IgD-negative memory B cell (primary cell): ENCODE measurements around the gene PUSL1. TPM values are rescaled to one million over a fixed set of nuclear protein-coding genes. Genes with fewer than 3 reads are reported as not detected.

ENCODE experiments used
- H3K27ac Mint-ChIP-seq, 3 donors: one replicate each; pipeline ENCODE4 v1.8.0; 2020 to 2022; ENCODE audit warnings: mild to moderate bottlenecking in 3 of 3, mixed read lengths in 3 of 3, moderate library complexity in 1 of 3
- H3K27me3 Mint-ChIP-seq: one replicate; pipeline ENCODE4 v1.8.0; 2021; ENCODE audit warnings: mixed read lengths
- H3K36me3 Mint-ChIP-seq: one replicate; pipeline ENCODE4 v1.8.0; 2020; ENCODE audit warnings: mild to moderate bottlenecking, mixed read lengths
- H3K4me1 Mint-ChIP-seq, 3 donors: one replicate each; pipeline ENCODE4 v1.8.0; 2020 to 2022; ENCODE audit warnings: mixed read lengths in 3 of 3, mild to moderate bottlenecking in 1 of 3
- H3K4me3 Mint-ChIP-seq, 4 donors: one replicate each; pipeline ENCODE4 v1.8.0; 2020 to 2022; ENCODE audit warnings: mild to moderate bottlenecking in 4 of 4, mixed read lengths in 4 of 4, moderate library complexity in 3 of 4
- H3K9me3 Mint-ChIP-seq, 3 donors: one replicate each; pipeline ENCODE4 v1.8.0; 2020 to 2021; ENCODE audit warnings: mixed read lengths in 3 of 3, mild to moderate bottlenecking in 1 of 3
- polyA plus RNA-seq: library from polyadenylated mRNA; unstranded; fragments of 300-500 nt; fragmentation: Illumina TruSeq; gene quantifications from one replicate; pipeline ENCODE4 v1.2.3, GENCODE V29; 2021

PUSL1 gene, protein sequence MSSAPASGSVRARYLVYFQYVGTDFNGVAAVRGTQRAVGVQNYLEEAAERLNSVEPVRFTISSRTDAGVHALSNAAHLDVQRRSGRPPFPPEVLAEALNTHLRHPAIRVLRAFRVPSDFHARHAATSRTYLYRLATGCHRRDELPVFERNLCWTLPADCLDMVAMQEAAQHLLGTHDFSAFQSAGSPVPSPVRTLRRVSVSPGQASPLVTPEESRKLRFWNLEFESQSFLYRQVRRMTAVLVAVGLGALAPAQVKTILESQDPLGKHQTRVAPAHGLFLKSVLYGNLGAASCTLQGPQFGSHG
- polyA plus RNA-seq, result 21.0 TPM

DNA sequence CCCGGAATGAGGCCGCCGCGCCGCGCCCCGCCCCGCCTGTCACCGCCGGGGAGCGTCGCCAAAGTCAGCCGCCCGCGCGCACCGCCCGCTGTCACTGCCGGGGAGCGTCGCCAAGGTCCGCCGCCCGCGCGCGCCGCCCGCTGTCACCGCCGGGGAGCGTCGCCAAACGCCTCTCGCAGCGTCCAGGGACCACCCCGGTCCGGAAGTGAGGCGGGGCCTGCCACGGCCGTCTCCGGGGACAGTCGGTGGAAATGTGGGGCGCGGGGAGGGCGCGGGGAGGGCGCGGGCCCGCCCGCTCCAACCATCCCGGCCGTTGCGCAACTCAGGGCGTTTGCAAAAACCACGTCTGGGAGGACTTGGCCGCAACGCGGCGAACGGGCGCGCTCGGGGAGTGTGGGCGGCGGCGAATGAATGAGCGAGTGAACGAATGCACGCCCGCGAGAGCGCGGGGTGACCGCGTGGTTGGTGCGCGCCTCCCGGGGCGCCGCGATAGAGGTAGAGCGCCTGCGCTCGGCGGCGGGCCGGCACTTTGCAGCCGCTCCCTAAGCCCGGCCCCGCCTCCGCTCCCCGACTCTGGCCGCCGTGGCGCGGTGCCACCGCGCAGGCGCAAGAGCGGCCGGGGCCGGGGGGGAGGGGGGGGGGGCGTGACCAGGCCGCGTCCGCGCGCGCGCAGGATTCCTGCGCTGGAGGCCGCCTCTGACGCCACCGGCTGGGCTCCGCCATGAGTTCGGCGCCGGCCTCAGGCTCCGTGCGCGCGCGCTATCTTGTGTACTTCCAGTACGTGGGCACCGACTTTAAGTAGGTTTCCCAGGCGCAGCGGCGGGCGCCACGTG is at the start of gene PUSL1, which contains the start of gene ACAP3:
TSS of gene PUSL1 (plus strand) at position 675 of the 833 bp plus-strand sequence. CDS start at position 722, 47 bp downstream.
TSS of gene ACAP3 (minus strand) at position 8 of the 833 bp plus-strand sequence. CDS start 115 bp downstream, outside the sequence.
- Mint-ChIP-seq H3K27me3 (no peaks in the 10 kb centered on the region), H3K4me1 (peaks cover 12 to 18% (median 13%) of the 10 kb centered on the region in 3 donors), H3K9me3 (no peaks in the 10 kb centered on the region), H3K36me3 (no peaks in the 10 kb centered on the region), H3K27ac (peak within 1 kb of the TSS; percentile 62 to 99 (median 97)), H3K4me3 (peak within 1 kb of the TSS; percentile 87 to 96 (median 94))

DNA sequence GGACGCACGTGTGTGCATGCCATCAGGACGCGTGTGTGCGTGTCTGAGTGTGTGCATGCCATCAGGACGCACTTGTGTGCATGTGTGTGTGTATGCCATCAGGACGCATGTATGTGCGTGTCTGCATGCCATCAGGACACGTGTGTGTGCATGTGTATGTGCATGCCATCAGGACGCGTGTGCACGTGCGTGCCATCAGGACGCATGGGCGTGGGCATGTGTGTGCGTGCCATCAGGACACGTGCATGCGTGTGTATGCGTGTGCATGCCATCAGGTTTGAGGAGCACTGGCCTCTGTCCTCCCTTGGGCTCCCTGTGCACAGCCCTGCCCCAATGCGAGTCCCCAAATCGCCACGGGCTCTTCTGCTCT is 49.3 kb upstream of the PUSL1 start:
- Mint-ChIP-seq H3K9me3 (no peaks in the 10 kb centered on the region), H3K4me3 (peak overlapping the region in 1 of 4 donors; percentile 41), H3K36me3 (peaks cover 3% of the 10 kb centered on the region), H3K27me3 (no peaks in the 10 kb centered on the region), H3K4me1 (peaks cover 0 to 7% (median 4%) of the 10 kb centered on the region in 3 donors), H3K27ac (peak overlapping the region in 1 of 3 donors; percentile 23)

- H3K9me3 Mint-ChIP-seq, result no peaks in the 10 kb centered on the region
- H3K4me3 Mint-ChIP-seq, result peak overlapping the region in 1 of 4 donors; percentile 41
- H3K27me3 Mint-ChIP-seq, result no peaks in the 10 kb centered on the region
- peak overlapping the region in 1 of 3 donors; percentile 22 for H3K27ac Mint-ChIP-seq
- H3K36me3 Mint-ChIP-seq, result peaks cover 3% of the 10 kb centered on the region
- H3K4me1 Mint-ChIP-seq, result peaks cover 0 to 7% (median 4%) of the 10 kb centered on the region in 3 donors
Measured at GRCh38 chr1:1259540-1259939, 48.9 kb upstream of the PUSL1 start.

DNA sequence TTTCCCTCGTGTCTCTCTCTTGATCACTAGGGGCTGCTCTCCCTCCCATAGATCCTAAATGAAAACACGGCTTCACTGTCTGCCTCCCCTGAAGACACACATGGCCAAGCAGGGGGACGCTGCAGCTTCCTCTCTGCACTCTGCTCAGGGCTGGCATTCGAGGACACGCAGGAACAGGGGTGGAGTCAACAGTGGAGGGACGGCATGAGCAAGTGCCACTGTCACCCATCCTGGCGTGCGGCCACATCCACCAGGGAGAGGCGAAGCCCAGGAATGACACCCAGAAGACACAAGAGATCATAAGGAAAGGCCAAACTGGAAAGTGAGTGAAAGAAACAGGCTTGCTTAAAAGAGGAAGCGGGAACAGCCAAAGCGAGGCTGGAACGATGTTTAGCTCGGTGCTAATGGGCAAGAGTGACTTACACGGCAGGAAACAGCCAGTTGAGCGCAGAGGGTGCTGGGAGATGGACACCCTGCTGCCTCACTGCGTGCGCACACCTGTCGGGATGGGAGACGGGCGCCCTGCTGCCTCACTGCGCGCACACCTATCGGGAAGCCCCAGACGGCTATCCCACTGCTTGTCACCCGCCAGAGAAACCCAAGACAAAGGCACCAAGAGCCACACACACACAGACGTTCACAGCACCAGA is 48.3 kb upstream of the PUSL1 start:
- Mint-ChIP-seq H3K36me3 (peaks cover 3% of the 10 kb centered on the region), H3K9me3 (no peaks in the 10 kb centered on the region), H3K27me3 (no peaks in the 10 kb centered on the region), H3K27ac (peak overlapping the region; percentile 6 to 49 (median 22)), H3K4me3 (peak overlapping the region in 1 of 4 donors; percentile 65), H3K4me1 (peaks cover 0 to 7% (median 4%) of the 10 kb centered on the region in 3 donors)

DNA sequence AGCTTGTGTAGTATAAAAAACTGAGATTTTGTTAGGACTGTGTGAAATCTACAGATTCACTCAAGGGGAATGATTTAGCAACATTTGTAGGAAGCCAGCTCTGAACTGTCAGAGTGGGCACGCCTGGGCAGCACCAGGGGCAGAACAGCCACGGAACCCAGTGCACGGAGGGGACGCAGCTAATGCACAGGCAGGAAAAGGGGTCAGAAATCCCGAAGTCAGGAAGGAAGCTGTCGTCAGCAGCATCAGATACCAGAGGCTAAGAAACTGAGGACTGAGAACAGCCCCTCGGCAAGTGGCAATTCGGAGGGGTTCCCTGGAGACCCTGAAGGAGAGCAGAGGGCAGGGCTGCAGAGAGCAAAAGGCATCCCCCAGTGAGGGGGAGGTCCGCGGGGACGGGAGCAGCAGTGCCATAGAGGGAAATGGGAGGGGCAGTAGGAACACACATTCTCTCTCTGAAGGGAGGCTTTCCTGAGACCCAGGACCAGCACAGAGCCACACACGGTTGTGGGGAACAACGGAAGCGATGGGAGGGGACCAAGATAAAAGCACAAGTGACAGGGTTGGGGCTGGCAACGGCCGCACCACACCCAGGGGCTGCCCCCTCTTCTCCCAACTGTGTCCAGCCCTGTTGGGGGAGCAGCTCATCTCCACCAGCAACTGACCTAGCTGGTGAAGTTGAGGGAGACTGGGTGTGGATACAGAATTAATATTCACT is 47.4 kb upstream of the PUSL1 start:
- Mint-ChIP-seq H3K27me3 (no peaks in the 10 kb centered on the region), H3K9me3 (no peaks in the 10 kb centered on the region), H3K4me3 (no peak overlapping the region), H3K27ac (peak overlapping the region in 1 of 3 donors; percentile 6), H3K4me1 (peaks cover 0 to 7% (median 5%) of the 10 kb centered on the region in 3 donors), H3K36me3 (peaks cover 3% of the 10 kb centered on the region)

DNA sequence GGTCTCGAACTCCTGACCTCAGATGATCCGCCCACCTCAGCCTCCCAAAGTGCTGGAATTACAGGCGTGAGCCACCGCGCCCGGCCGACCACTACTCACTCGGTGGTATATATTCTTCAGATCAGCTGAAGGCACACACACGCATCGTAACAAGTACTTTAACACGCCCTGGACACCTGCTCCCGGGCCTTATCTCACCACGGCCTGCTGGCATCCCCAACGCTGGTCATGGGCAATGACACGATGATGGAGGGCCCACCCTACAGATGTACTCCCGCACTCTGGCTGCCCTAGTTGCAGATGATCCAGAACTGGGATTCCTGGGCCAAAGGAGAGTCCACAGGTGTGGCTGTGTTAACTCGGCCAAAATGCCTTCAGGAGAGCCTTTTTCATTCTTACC is 46.3 kb upstream of the PUSL1 start:
- Mint-ChIP-seq H3K36me3 (peaks cover 3% of the 10 kb centered on the region), H3K9me3 (no peaks in the 10 kb centered on the region), H3K27ac (no peak overlapping the region), H3K27me3 (no peaks in the 10 kb centered on the region), H3K4me1 (peaks cover 0 to 7% (median 6%) of the 10 kb centered on the region in 3 donors), H3K4me3 (no peak overlapping the region)

DNA sequence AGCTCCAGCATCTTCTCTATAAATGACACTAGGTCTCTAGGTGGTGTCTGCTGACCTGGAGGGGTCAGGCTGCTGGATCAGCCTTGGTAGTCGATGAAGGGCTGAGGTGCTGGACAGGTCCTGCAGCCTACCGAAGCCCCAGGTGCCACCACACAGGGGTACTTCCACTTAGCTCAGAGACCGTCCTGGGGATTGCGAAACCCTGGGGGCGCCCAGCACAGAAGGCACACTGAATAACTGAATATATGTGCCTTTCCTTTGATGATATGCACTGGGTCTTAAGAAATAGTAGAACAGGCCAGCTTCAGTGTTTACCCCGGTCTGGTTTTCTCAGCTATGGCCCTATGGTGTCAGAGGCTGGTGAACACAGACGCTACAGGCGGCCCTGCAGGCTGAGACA is 45.6 kb upstream of the PUSL1 start:
- peak overlapping the region in 1 of 3 donors; percentile 57 for H3K27ac Mint-ChIP-seq

DNA sequence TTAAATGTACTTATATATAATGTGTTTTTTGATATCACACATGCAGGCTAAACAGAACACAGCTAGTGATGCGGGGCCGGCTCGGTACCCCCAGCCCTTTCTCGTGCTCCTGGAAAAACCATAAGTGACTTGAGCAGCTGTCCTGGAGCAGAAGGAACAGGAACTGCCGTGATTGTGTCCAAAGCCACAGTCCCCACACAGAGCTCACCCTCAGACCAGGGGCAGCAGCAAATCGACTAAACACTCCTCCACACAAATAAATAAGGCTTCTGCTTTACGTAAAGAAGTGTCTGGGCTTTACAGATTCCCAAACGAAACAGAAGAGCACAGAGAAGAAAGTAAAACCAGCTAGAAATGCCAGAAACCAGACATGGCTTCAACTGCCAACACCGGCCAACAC is 44.4 kb upstream of the PUSL1 start:
- Mint-ChIP-seq H3K9me3 (no peaks in the 10 kb centered on the region), H3K27ac (no peak overlapping the region), H3K4me3 (no peak overlapping the region), H3K4me1 (peaks cover 0 to 8% (median 7%) of the 10 kb centered on the region in 3 donors), H3K27me3 (no peaks in the 10 kb centered on the region), H3K36me3 (peaks cover 1% of the 10 kb centered on the region)

More for the DNA sequence above, 45.6 kb upstream of the PUSL1 start:
- peaks cover 0 to 7% (median 6%) of the 10 kb centered on the region in 3 donors for H3K4me1 Mint-ChIP-seq
- H3K36me3 Mint-ChIP-seq, result peaks cover 3% of the 10 kb centered on the region
- H3K27me3 Mint-ChIP-seq, result no peaks in the 10 kb centered on the region
- no peaks in the 10 kb centered on the region for H3K9me3 Mint-ChIP-seq
- no peak overlapping the region for H3K4me3 Mint-ChIP-seq

- H3K9me3 Mint-ChIP-seq, result no peaks in the 10 kb centered on the region
- no peak overlapping the region for H3K4me3 Mint-ChIP-seq
- peaks cover 1% of the 10 kb centered on the region for H3K36me3 Mint-ChIP-seq
- peaks cover 2 to 10% (median 7%) of the 10 kb centered on the region in 3 donors for H3K4me1 Mint-ChIP-seq
- no peak overlapping the region for H3K27ac Mint-ChIP-seq
- no peaks in the 10 kb centered on the region for H3K27me3 Mint-ChIP-seq
Measured at GRCh38 chr1:1264868-1265272, 43.5 kb upstream of the PUSL1 start.

- peak overlapping the region in 1 of 4 donors; percentile 53 for H3K4me3 Mint-ChIP-seq
- no peaks in the 10 kb centered on the region for H3K27me3 Mint-ChIP-seq
- peaks cover 12 to 26% (median 24%) of the 10 kb centered on the region in 3 donors for H3K4me1 Mint-ChIP-seq
- H3K9me3 Mint-ChIP-seq, result no peaks in the 10 kb centered on the region
- no peak overlapping the region for H3K27ac Mint-ChIP-seq
- H3K36me3 Mint-ChIP-seq, result no peaks in the 10 kb centered on the region
Measured at GRCh38 chr1:1267488-1268283, 40.7 kb upstream of the PUSL1 start.

- Mint-ChIP-seq H3K4me3 (no peak overlapping the region), H3K36me3 (no peaks in the 10 kb centered on the region), H3K27ac (no peak overlapping the region), H3K9me3 (no peaks in the 10 kb centered on the region), H3K27me3 (no peaks in the 10 kb centered on the region), H3K4me1 (peaks cover 15 to 26% (median 26%) of the 10 kb centered on the region in 3 donors)
Measured at GRCh38 chr1:1268284-1268682, 40.1 kb upstream of the PUSL1 start.

DNA sequence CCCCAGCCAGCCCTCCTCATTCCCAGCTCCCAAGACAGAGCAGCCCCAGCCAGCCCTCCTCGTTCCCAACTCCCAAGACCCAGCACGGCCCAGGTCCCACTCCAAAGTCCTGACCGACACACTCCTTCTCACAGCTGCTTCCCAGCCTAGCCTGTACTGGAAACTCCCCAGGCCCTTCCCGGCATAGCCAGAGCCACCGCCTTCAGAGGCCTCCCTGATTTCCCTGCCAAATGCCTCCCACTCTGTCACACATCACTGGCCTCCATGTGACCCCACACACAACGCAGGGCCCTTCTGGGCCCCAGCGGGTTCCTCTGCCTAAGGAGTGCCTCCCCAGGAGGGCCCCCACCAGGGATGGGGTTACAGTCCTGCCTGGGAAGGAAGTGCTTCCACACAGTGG is 37.6 kb upstream of the PUSL1 start:
- peaks cover 15 to 26% (median 26%) of the 10 kb centered on the region in 3 donors for H3K4me1 Mint-ChIP-seq
- H3K4me3 Mint-ChIP-seq, result peak overlapping the region; percentile 41 to 92 (median 89)
- peaks cover 2% of the 10 kb centered on the region for H3K36me3 Mint-ChIP-seq
- H3K9me3 Mint-ChIP-seq, result no peaks in the 10 kb centered on the region
- peak overlapping the region in 2 of 3 donors; percentile 13 to 85 for H3K27ac Mint-ChIP-seq
- H3K27me3 Mint-ChIP-seq, result no peaks in the 10 kb centered on the region

DNA sequence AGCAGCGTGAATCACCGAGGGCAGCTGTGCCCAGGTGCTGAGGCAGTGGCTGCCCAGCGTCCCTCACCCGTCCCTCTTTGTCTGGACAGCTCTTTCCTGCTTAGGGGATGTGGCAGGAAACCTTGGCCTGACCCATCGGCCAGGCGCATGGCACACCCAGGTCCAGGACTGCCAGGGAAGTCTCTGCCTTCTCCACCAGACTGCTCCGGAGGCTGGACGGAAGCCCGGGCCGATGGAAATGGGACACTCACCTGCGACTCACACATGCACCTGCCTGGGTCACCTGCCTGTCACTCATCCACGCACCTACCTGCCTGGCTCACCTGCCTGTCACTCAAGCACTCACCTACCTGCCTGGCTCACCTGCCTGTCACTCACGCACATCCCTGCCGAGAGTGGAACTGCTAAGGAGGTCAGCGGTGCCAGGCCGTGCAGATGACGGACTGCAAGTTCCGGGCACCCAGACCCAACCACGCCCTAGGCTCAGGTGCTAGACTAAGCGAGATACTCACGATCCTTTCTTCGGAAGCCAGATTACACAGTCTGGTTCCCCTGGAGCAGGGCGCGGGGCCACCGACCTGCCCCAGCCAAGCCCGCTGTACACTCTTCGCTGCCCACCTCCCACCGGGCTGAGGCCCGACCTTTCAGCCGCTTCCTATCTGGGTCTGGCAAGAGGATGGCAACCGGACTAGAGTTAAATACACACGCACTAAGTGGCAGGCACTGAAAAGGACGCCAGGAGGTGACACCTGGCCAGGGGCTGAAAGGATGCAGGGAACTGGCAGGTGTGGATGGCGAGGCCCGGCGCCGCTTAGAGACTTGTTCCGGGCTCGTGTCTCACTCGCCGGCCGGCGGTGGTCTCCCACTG is 35.8 kb upstream of the PUSL1 start:
- Mint-ChIP-seq H3K27me3 (no peaks in the 10 kb centered on the region), H3K27ac (peak overlapping the region; percentile 53 to 90 (median 81)), H3K36me3 (peaks cover 2% of the 10 kb centered on the region), H3K4me3 (peak overlapping the region; percentile 88 to 94 (median 91)), H3K9me3 (no peaks in the 10 kb centered on the region), H3K4me1 (peaks cover 15 to 26% (median 24%) of the 10 kb centered on the region in 3 donors)
